CD4-positive, alpha-beta T cell (primary cell): ENCODE results near the gene MTMR4. TPM values are rescaled to one million over a fixed set of nuclear protein-coding genes. Genes with fewer than 3 reads are reported as not detected.

Experiments used
- ATAC-seq: fragments of 200-7000 bp; cut with Tn5 transposase; one replicate; pipeline ENCODE4 v1.10.0; 2022; ENCODE audit warnings: mild to moderate bottlenecking; ENCODE audit not compliant: poor library complexity
- CTCF ChIA-PET: fragments of 350-600 bp; sonication (Branson Sonifier 250); formaldehyde crosslinking; loops from one replicate; lab custom pipeline; 2021; ENCODE audit warnings: antibody characterized with exemption, inconsistent platforms; lab: Charles Lee
- POLR2A ChIA-PET: fragments of 350-600 bp; sonication (Branson Sonifier 250); formaldehyde crosslinking; loops from one replicate; lab custom pipeline; 2021; ENCODE audit warnings: antibody characterized with exemption, inconsistent platforms; lab: Charles Lee
- DNase-seq, 14 experiments: peaks; one replicate each; pipeline ENCODE4 v3.0.0-alpha.2; 2013 to 2020; ENCODE audit warnings: mixed read lengths in 2 of 14
- H3K27ac ChIP-seq, 2 donors: one replicate each; pipeline versions ENCODE4 v1.5.1 to v1.7.0; 2013; ENCODE audit warnings: low read length in 2 of 2, low read depth in 1 of 2, mild to moderate bottlenecking in 1 of 2
- H3K27me3 ChIP-seq, 2 experiments: 1 replicate in 1 of 2; 2 replicates in 1 of 2; pipeline versions ENCODE4 v1.6.1 to v1.7.0; 2013; ENCODE audit warnings: low read length in 2 of 2, control low read depth in 1 of 2, mild to moderate bottlenecking in 1 of 2, moderate library complexity in 1 of 2; ENCODE audit not compliant: insufficient read depth in 2 of 2, control insufficient read depth in 1 of 2
- H3K36me3 ChIP-seq: one replicate; pipeline ENCODE4 v1.6.1; 2013; ENCODE audit warnings: low read length, control low read depth; ENCODE audit not compliant: insufficient read depth
- H3K4me1 ChIP-seq: one replicate; pipeline ENCODE4 v1.6.1; 2013; ENCODE audit warnings: low read length, control low read depth; ENCODE audit not compliant: insufficient read depth
- H3K4me3 ChIP-seq: one replicate; pipeline ENCODE4 v1.5.1; 2013; ENCODE audit warnings: mild to moderate bottlenecking, low read length, moderate library complexity
- H3K9me3 ChIP-seq, 2 experiments: 1 replicate in 1 of 2; 2 replicates in 1 of 2; pipeline versions ENCODE4 v1.6.1 to v1.7.0; 2013; ENCODE audit warnings: low read length in 2 of 2, mild to moderate bottlenecking in 2 of 2, control low read depth in 1 of 2, moderate library complexity in 1 of 2; ENCODE audit not compliant: control insufficient read depth in 1 of 2, insufficient read depth in 1 of 2
- H3K27ac Mint-ChIP-seq: one replicate; pipeline ENCODE4 v1.8.0; 2020; ENCODE audit warnings: mixed read lengths
- H3K27me3 Mint-ChIP-seq: one replicate; pipeline ENCODE4 v1.8.0; 2021; ENCODE audit warnings: mixed read lengths
- H3K36me3 Mint-ChIP-seq: one replicate; pipeline ENCODE4 v1.8.0; 2021; ENCODE audit warnings: low read depth, mixed read lengths
- H3K4me1 Mint-ChIP-seq: one replicate; pipeline ENCODE4 v1.8.0; 2021; ENCODE audit warnings: low read depth, mixed read lengths
- H3K4me3 Mint-ChIP-seq: one replicate; pipeline ENCODE4 v1.8.0; 2020; ENCODE audit warnings: mild to moderate bottlenecking, mixed read lengths
- H3K9me3 Mint-ChIP-seq: one replicate; pipeline ENCODE4 v1.8.0; 2020; ENCODE audit warnings: mixed read lengths
- CTCF ChIP-seq: fragments of 200-600 bp; IDR thresholded peaks from one replicate; pipeline ENCODE4 v1.8.0; 2022; ENCODE audit warnings: antibody characterized with exemption, mild to moderate bottlenecking
- intact Hi-C, 2 experiments: fragments of 100-400 bp; cut with DNase I in 1 of 2; cut with micrococcal nuclease in 1 of 2; formaldehyde crosslinking; loops; one replicate each; pipeline versions ENCODE4 v1.15.1 to v1.9.0; 2023 to 2025; cut with DNase I, micrococcal nuclease
- total RNA-seq, 174 experiments: library from RNA in 2 of 174; stranded (reverse) in 2 of 174; gene quantifications; one replicate each; pipeline ENCODE4 v1.2.3 and lab custom pipeline; 2021 to 2026

Gene MTMR4
- total RNA-seq, 2 experiments from 2014 or later, result 28.8 to 30.0 TPM

GRCh38 chr17:58452738-58453137 lies 61.7 kb downstream of the MTMR4 start:
- Mint-ChIP-seq H3K4me1 (no peaks in the 10 kb centered on the region), H3K4me3 (no peak overlapping the region), H3K36me3 (peaks cover 38% of the 10 kb centered on the region), H3K27me3 (no peaks in the 10 kb centered on the region), H3K9me3 (no peaks in the 10 kb centered on the region), H3K27ac (no peak overlapping the region)
- POLR2A ChIA-PET, result no interaction called here
- Histone ChIP-seq H3K27me3 (no peaks in the 10 kb centered on the region), H3K4me1 (no peaks in the 10 kb centered on the region), H3K27ac (no peak overlapping the region), H3K36me3 (no peaks in the 10 kb centered on the region), H3K4me3 (no peak overlapping the region), H3K9me3 (no peaks in the 10 kb centered on the region)
- intact Hi-C loops, result no loop called here
- no peak for ATAC-seq
- no peak for TF ChIP-seq CTCF
- DNase-seq, result no peak
- CTCF ChIA-PET, result interaction anchor here (0.6 kb wide), 1 partner anchor 331 kb away, joined by 3 read pairs; no protein-coding TSS in a partner anchor

- Histone ChIP-seq H3K4me1 (no peaks in the 10 kb centered on the region), H3K36me3 (no peaks in the 10 kb centered on the region), H3K27me3 (no peaks in the 10 kb centered on the region), H3K27ac (no peak overlapping the region), H3K9me3 (no peaks in the 10 kb centered on the region), H3K4me3 (no peak overlapping the region)
- intact Hi-C loops, result loop anchor here (1.0 to 5.0 kb wide), 3 partner anchors 130 to 245 kb away; no protein-coding TSS in a partner anchor
- ATAC-seq (peak; percentile 69), DNase-seq (peak; percentile 36 to 81 (median 50))
- Mint-ChIP-seq H3K4me3 (no peak overlapping the region), H3K36me3 (peaks cover 37% of the 10 kb centered on the region), H3K27ac (no peak overlapping the region), H3K9me3 (no peaks in the 10 kb centered on the region), H3K27me3 (no peaks in the 10 kb centered on the region), H3K4me1 (no peaks in the 10 kb centered on the region)
- POLR2A ChIA-PET, result no interaction called here
- CTCF ChIA-PET, result interaction anchor here (1.0 to 1.6 kb wide), 3 partner anchors 30 to 198 kb away, joined by 3 to 4 read pairs (median 4); partner anchors contain the start of gene RNF43
- peak; percentile 57 for TF ChIP-seq CTCF
Observed at GRCh38 chr17:58447039-58447975, 67.1 kb downstream of the MTMR4 start.

- no peak overlapping the region for H3K4me3 Mint-ChIP-seq
- no peaks in the 10 kb centered on the region for H3K4me1 ChIP-seq
- no peaks in the 10 kb centered on the region for H3K27me3 ChIP-seq
- no peaks in the 10 kb centered on the region for H3K4me1 Mint-ChIP-seq
- no peaks in the 10 kb centered on the region for H3K36me3 ChIP-seq
- H3K9me3 Mint-ChIP-seq, result no peaks in the 10 kb centered on the region
- ChIA-PET CTCF (no interaction called here), POLR2A (no interaction called here)
- no peak overlapping the region for H3K27ac Mint-ChIP-seq
- no peaks in the 10 kb centered on the region for H3K27me3 Mint-ChIP-seq
- no peak overlapping the region for H3K4me3 ChIP-seq
- DNase-seq (no peak), ATAC-seq (no peak)
- no peak for TF ChIP-seq CTCF
- intact Hi-C loops, result loop anchor here in 1 of 2 experiments (5.0 kb wide), 1 partner anchor 244 kb away; no protein-coding TSS in a partner anchor
- H3K27ac ChIP-seq, result no peak overlapping the region
- peaks cover 45% of the 10 kb centered on the region for H3K36me3 Mint-ChIP-seq
- H3K9me3 ChIP-seq, result no peaks in the 10 kb centered on the region
Observed at GRCh38 chr17:58446086-58446485, 68.4 kb downstream of the MTMR4 start.

Other genes with a start within 250 kb of the MTMR4 start
- under 1 TPM in 1 of 2 experiments, not detected in 1; 0.77 TPM for gene MPO, start 233.7 kb downstream of the MTMR4 start, total RNA-seq
- 10 to 100 TPM; 17.8 to 19.5 TPM for gene TSPOAP1, start 185.8 kb downstream of the MTMR4 start, total RNA-seq
- 10 to 100 TPM; 46.5 to 47.0 TPM for gene SUPT4H1, start 162.4 kb downstream of the MTMR4 start, total RNA-seq
- gene RNF43, start 97.1 kb downstream of the MTMR4 start, total RNA-seq, result 1 to 10 TPM in 1 of 2 experiments, under 1 TPM in 1; 0.69 to 1.9 TPM
- gene HSF5, start 26.2 kb downstream of the MTMR4 start, total RNA-seq, result 1 to 10 TPM; 1.6 to 1.7 TPM
- under 1 TPM; 0.47 to 0.66 TPM for gene TEX14, start 177.4 kb upstream of the MTMR4 start, total RNA-seq
- 10 to 100 TPM; 10.4 to 11.6 TPM for gene RAD51C, start 178.0 kb upstream of the MTMR4 start, total RNA-seq
- gene PPM1E, start 241.2 kb upstream of the MTMR4 start, total RNA-seq, result not detected